HPDE6-E6E7 (cell line): ENCODE measurements around the gene RARB.

Source experiments
- DNase-seq: peaks from one replicate; pipeline ENCODE4 v3.0.0; 2011; ENCODE audit warnings: missing footprints; ENCODE audit errors: extremely low spot score

Gene RARB

GRCh38 chr3:25421747-25422146 is 6.3 kb upstream of the RARB start:
- no peak for DNase-seq

GRCh38 chr3:25423780-25424588 is 4.1 kb upstream of the RARB start:
- peak; percentile 1 for DNase-seq

- DNase-seq: peak; percentile 13
Observed at GRCh38 chr3:25424614-25425013, 3.4 kb upstream of the RARB start.

- DNase-seq: no peak
Observed at GRCh38 chr3:25426408-25426807, 1.7 kb upstream of the RARB start.

- no peak for DNase-seq
Observed at GRCh38 chr3:25427155-25427554, 908 bp upstream of the RARB start.

- no peak for DNase-seq
Observed at GRCh38 chr3:25427563-25427941, 511 bp upstream of the RARB start.

- DNase-seq: no peak
Observed at GRCh38 chr3:25428789-25429335, 799 bp downstream of the RARB start.

GRCh38 chr3:25429361-25430286 is 1.6 kb downstream of the RARB start:
- DNase-seq: no peak

GRCh38 chr3:25430287-25430934 is 2.3 kb downstream of the RARB start:
- no peak for DNase-seq

- no peak for DNase-seq
Observed at GRCh38 chr3:25430935-25431770, 3.1 kb downstream of the RARB start.

- no peak for DNase-seq
Observed at GRCh38 chr3:25432176-25432720, 4.2 kb downstream of the RARB start.

- no peak for DNase-seq
Observed at GRCh38 chr3:25433106-25433505, 5.0 kb downstream of the RARB start.

GRCh38 chr3:25433868-25434267 is 5.8 kb downstream of the RARB start:
- DNase-seq: no peak

- no peak for DNase-seq
Observed at GRCh38 chr3:25437953-25438352, 9.9 kb downstream of the RARB start.

GRCh38 chr3:25438791-25439555 is 10.9 kb downstream of the RARB start:
- DNase-seq: no peak

- no peak for DNase-seq
Observed at GRCh38 chr3:25441234-25441856, 13.3 kb downstream of the RARB start.

- no peak for DNase-seq
Observed at GRCh38 chr3:25442486-25442885, 14.4 kb downstream of the RARB start.

GRCh38 chr3:25444273-25444672 is 16.2 kb downstream of the RARB start:
- DNase-seq: no peak

GRCh38 chr3:25445731-25446130 is 17.7 kb downstream of the RARB start:
- no peak for DNase-seq

- DNase-seq: no peak
Observed at GRCh38 chr3:25447285-25447684, 19.2 kb downstream of the RARB start.
